ENCODE data around the gene SPAG4.

SPAG4 gene

DNA sequence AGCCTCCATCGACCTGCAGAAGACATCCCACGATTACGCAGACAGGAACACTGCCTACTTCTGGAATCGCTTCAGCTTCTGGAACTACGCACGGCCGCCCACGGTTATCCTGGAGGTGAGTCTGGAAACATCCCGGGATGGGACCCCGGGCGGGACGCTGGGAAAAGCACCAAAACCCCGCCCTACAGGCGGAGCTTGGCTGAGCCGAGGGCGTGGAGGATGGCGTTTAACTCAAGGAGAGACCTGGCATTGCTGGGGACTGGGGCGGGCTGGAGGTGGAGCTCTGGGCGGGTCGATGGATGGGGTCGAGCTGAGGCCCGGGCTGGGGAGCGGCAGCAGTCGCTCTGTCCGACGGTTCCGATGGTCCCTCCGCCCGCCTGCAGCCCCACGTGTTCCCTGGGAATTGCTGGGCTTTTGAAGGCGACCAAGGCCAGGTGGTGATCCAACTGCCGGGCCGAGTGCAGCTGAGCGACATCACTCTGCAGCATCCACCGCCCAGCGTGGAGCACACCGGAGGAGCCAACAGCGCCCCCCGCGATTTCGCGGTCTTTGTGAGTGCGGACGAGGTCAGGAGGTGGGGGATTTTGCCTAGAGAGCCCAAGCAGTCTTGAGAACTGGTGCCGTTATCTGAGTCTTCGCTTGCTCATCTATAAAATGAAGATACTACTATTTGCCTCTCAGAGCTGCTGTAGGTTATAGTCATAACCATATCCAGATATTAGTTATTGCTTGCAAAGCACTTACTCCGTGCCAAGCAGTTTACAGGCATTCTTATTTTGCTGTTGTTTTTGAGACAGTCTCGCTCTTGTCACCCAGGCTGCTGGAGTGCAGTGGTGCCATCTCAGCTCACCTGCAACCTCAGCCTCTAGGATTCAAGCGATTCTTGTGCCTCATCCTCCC lies 3.8 kb downstream of the SPAG4 start:
- no peak overlapping the region for H2AFZ ChIP-seq (ENCODE audit: low read depth, low read length)
- H3K4me3 ChIP-seq (ENCODE audit: low read length): peak overlapping the region; percentile 30

DNA sequence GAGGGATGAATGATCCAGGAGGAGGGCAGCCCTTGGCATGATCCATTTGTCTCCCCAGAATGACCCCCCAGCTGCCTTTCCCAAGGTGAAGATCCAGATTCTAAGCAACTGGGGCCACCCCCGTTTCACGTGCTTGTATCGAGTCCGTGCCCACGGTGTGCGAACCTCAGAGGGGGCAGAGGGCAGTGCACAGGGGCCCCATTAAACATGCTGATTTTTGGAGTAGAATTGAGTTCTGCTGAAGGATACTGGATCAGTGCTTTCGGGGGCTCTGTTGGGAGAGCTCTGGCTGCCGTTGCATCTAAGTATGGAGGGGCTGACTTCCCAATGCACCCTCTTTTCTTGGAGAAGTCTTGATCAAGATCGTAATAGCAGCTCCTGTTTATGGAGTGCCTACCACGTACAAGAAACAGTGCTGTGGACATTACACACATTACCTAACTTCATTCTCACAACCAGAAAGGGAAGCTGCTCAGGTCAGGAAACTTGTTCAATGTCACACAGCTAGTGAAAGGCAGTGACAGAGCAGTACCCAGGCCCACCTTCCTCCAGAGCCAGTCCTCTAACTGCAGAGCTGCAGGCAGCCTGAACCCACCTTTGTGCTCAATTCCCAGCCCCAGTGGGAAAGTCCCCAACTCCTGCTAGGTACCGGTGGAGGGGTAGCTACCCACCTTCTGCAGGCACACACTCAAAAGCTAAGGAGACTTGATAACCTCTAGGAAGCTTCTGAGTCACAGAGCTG lies 5.4 kb downstream of the SPAG4 start:
- Histone ChIP-seq H3K4me3 (ENCODE audit: low read length) (no peak overlapping the region), H2AFZ (ENCODE audit: low read depth, low read length) (no peak overlapping the region), H3K9me3 (ENCODE audit: low read length) (no peaks in the 10 kb centered on the region), H3K36me3 (ENCODE audit: insufficient read depth, low read length) (peaks cover 15% of the 10 kb centered on the region), H3K27me3 (ENCODE audit: insufficient read depth, low read length) (no peaks in the 10 kb centered on the region), H3K4me1 (ENCODE audit: insufficient read depth, low read length) (peaks cover 12% of the 10 kb centered on the region)

More for the DNA sequence above, 3.8 kb downstream of the SPAG4 start:
- Histone ChIP-seq H3K9me3 (ENCODE audit: low read length) (no peaks in the 10 kb centered on the region), H3K36me3 (ENCODE audit: insufficient read depth, low read length) (peaks cover 6% of the 10 kb centered on the region), H3K27me3 (ENCODE audit: insufficient read depth, low read length) (no peaks in the 10 kb centered on the region), H3K4me1 (ENCODE audit: insufficient read depth, low read length) (peaks cover 12% of the 10 kb centered on the region)

DNA sequence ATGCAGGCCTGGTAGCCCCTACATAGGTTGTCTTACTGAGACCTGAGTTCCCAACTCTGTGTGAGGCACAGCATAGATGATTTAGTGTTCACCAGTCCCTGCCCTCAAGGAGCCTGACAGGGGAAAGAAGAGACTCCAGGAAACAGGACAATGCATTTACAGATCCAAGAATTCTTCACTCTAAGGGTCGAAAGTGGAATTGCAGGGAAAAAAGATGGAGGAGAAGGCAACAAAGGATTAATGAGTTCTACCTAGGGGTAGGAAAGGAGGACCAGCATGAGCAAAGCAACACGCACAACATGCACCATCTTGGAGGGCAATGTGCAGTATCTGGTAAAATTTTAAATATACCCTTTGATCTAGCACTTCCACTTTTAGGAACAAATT lies 5.9 kb downstream of the SPAG4 start:
- Histone ChIP-seq H2AFZ (ENCODE audit: low read depth, low read length) (no peak overlapping the region), H3K36me3 (ENCODE audit: insufficient read depth, low read length) (peaks cover 21% of the 10 kb centered on the region), H3K4me3 (ENCODE audit: low read length) (no peak overlapping the region), H3K4me1 (ENCODE audit: insufficient read depth, low read length) (peaks cover 12% of the 10 kb centered on the region), H3K27me3 (ENCODE audit: insufficient read depth, low read length) (no peaks in the 10 kb centered on the region), H3K9me3 (ENCODE audit: low read length) (no peaks in the 10 kb centered on the region)

DNA sequence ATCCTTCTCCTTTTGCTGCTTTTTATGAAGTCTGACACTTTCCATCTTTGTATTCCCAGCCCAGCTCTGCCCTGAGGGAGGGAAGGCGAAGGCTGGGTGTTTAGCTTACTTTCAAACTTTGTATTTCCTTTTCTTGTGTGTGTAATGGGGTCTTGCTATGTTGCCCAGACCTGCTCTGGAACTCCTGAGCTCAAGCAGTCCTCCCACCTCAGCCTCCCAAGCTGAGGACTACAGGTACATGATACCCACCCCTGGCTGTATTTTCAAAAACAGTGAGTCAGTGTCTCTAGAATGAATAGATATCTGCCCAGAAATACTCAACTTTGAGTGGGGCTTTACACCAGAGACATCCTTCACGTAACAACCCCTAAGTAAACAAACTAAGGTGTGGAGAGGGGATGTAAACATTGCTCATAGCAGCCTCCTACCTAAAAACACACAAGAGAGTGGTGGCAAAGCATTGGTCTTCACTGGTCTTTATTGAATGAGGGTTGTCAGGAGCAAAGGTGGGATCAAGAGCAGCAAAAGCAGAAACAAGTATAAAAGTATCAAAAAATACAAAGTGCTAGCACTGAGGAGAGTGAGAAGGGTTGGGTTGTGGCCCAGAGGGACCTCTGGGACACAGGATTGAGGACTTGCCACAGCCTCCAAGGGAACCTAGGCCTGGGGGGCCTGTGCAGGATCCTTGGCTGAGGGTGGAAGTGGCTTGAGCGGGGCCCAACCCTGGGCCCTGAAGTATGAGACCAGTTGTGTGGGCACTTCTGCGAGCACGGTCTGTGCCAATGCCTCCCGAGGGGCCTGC lies 10.2 kb downstream of the SPAG4 start:
- no peaks in the 10 kb centered on the region for H3K27me3 ChIP-seq (ENCODE audit: insufficient read depth, low read length)
- H3K4me1 ChIP-seq (ENCODE audit: insufficient read depth, low read length): no peaks in the 10 kb centered on the region
- peaks cover 53% of the 10 kb centered on the region for H3K36me3 ChIP-seq (ENCODE audit: insufficient read depth, low read length)
- no peaks in the 10 kb centered on the region for H3K9me3 ChIP-seq (ENCODE audit: low read length)
- H2AFZ ChIP-seq (ENCODE audit: low read depth, low read length): no peak overlapping the region
- H3K4me3 ChIP-seq (ENCODE audit: low read length): no peak overlapping the region

DNA sequence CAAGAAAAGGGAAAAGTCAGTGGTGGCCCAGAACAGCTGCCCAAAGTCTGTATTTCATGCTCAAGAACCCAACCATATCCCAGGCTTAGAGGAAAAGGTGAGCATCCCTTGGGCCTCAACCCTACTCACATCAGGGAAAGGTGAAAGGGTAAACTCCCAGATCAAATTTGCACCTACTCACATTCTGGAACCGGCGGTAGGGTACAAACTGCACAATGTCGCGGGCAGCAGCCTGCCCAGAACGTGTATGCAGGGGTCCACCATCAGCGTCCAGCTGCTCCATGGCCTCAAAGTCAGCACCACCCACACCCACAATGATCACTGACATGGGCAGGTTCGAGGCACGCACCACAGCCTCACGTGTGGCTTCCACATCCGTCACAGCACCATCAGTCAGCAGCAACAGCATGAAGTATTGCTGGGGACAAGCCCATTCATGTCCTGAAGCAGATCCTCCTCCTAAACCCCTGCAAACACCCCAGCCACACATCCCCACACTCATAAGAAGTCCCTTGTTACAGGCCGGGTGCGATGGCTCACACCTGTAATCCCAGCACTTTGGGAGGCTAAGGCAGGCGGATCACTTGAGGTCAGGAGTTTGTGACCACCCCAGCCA lies 10.9 kb downstream of the SPAG4 start:
- Histone ChIP-seq H3K4me3 (ENCODE audit: low read length) (no peak overlapping the region), H3K4me1 (ENCODE audit: insufficient read depth, low read length) (no peaks in the 10 kb centered on the region), H2AFZ (ENCODE audit: low read depth, low read length) (no peak overlapping the region), H3K36me3 (ENCODE audit: insufficient read depth, low read length) (peaks cover 55% of the 10 kb centered on the region), H3K9me3 (ENCODE audit: low read length) (no peaks in the 10 kb centered on the region), H3K27me3 (ENCODE audit: insufficient read depth, low read length) (no peaks in the 10 kb centered on the region)

DNA sequence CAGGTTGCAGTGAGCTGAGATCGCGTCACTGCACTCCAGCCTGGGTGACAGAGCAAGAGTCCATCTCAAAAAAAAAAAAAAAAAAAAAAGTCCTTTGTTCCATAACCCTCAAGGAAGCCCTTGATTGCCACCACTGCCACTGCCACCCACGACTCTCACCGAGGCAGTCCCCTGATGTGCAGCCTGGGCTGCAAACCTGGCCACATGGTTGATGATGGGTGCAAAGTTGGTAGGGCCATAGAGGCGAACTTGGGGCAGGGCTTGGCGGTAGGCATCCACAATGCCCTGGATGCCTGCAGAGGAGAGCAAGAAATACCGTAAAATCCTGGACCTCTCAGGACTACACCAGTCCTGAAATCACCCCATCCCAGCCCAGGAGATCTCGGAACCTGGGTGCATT lies 11.5 kb downstream of the SPAG4 start:
- no peaks in the 10 kb centered on the region for H3K4me1 ChIP-seq (ENCODE audit: insufficient read depth, low read length)
- H3K36me3 ChIP-seq (ENCODE audit: insufficient read depth, low read length): peaks cover 59% of the 10 kb centered on the region
- no peaks in the 10 kb centered on the region for H3K9me3 ChIP-seq (ENCODE audit: low read length)

DNA sequence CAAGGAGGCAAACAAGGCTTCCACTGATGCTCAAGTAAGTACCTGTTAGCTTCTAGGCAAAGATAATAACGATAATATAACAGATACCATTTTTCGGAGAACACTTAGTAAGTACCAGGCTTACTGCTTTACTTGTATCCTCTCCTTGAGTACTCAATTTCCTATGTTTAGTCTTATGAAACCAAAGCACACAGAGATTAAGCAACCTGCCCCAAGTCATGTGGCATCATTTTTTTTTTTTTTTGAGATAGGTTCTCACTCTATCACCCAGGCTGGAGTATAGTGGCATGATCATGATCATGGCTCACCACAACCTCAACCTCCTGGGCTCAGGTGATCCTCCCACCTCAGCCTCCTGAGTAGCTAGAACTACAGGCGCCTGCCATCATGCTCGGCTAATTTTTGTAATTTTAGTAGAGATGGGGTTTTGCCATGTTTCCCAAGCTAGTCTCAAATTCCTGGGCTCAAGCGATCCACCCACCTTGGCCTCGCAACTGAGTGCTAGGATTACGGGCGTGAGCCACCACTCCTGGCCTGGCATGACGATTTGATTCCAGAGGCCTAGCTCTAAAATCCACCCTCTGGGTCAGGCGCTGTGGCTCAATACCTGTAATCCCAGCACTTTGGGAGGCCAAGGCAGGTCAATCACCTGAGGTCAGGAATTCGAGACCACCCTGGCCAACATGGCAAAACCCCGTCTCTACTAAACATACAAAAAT lies 14.0 kb downstream of the SPAG4 start:
- Histone ChIP-seq H3K9me3 (ENCODE audit: low read length) (no peaks in the 10 kb centered on the region), H3K4me3 (ENCODE audit: low read length) (no peak overlapping the region), H3K36me3 (ENCODE audit: insufficient read depth, low read length) (peaks cover 68% of the 10 kb centered on the region), H2AFZ (ENCODE audit: low read depth, low read length) (no peak overlapping the region), H3K4me1 (ENCODE audit: insufficient read depth, low read length) (no peaks in the 10 kb centered on the region), H3K27me3 (ENCODE audit: insufficient read depth, low read length) (no peaks in the 10 kb centered on the region)

More for the DNA sequence above, 11.5 kb downstream of the SPAG4 start:
- H3K27me3 ChIP-seq (ENCODE audit: insufficient read depth, low read length): no peaks in the 10 kb centered on the region
- H2AFZ ChIP-seq (ENCODE audit: low read depth, low read length): no peak overlapping the region
- H3K4me3 ChIP-seq (ENCODE audit: low read length): no peak overlapping the region

DNA sequence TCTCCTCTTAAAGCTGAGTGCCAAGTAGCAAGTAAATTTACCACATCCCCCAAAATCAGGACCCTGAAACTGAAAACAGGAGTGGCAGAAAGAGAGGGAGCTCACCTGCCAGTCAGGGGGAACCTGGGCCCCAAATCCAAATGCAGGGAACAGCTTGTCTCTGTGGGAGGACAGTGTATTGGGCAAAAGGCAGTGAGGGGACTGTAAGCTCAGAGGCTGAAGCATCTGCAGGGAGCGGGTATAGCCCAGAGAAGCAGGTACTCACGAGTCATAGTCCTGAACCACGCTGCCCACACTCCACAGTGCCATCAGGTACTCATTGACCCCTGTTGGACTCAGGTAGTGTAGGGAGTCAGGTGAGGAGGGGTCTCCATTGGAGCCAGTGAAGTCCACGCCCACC lies 15.0 kb downstream of the SPAG4 start:
- H3K4me1 ChIP-seq (ENCODE audit: insufficient read depth, low read length): no peaks in the 10 kb centered on the region
- no peak overlapping the region for H2AFZ ChIP-seq (ENCODE audit: low read depth, low read length)
- H3K4me3 ChIP-seq (ENCODE audit: low read length): no peak overlapping the region
- no peaks in the 10 kb centered on the region for H3K27me3 ChIP-seq (ENCODE audit: insufficient read depth, low read length)
- H3K36me3 ChIP-seq (ENCODE audit: insufficient read depth, low read length): peaks cover 62% of the 10 kb centered on the region
- H3K9me3 ChIP-seq (ENCODE audit: low read length): no peaks in the 10 kb centered on the region

DNA sequence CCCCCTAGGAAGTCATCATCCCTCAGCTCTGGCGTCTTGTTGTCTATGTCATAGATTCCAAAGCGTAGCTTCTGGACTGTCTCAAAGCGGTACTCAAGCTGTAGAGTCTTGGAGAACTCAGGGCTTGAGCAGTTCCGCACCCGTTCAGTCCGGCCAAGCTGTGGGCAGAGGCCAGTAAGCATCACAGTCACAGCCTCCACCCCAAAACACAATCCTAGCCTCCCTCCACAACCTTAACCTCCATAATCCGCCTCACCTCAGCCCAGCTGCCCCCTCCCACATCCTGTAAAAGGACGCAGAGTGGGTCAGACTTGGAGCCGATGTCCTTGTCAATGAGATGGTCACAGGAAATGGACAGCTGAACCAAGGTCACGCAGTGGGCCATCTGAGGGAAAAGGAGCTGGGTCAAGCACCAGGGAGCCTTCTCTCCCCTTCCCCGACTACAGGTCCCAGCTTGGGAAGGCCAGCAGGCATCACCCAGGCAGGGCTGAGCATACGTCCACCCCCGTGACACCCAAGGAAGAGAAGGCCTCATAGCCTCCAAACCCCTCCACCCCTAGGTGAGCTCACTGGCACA lies 17.0 kb downstream of the SPAG4 start:
- no peaks in the 10 kb centered on the region for H3K9me3 ChIP-seq (ENCODE audit: low read length)
- no peaks in the 10 kb centered on the region for H3K4me1 ChIP-seq (ENCODE audit: insufficient read depth, low read length)
- H3K4me3 ChIP-seq (ENCODE audit: low read length): no peak overlapping the region
- no peak overlapping the region for H2AFZ ChIP-seq (ENCODE audit: low read depth, low read length)
- H3K36me3 ChIP-seq (ENCODE audit: insufficient read depth, low read length): peaks cover 45% of the 10 kb centered on the region
- no peaks in the 10 kb centered on the region for H3K27me3 ChIP-seq (ENCODE audit: insufficient read depth, low read length)

DNA sequence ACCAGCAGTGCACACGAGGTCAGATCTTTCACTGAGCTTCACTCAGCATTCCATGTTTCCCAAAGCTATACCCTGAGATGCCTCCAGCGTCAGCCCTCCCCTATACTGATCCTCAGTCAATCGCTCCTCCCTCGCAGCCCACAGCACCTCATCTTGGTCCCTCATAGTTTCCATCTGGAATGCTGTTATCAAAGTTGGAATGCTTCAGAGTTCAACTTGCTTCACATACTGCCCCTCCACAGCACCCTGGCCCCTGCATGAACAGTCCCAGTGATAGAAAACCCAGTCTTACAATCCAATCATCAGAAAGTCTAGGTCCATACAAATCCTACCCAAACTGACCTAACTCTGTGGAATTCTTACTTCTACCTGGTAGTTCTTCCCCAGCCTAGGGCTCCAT lies 20.0 kb downstream of the SPAG4 start:
- Histone ChIP-seq H3K4me3 (ENCODE audit: low read length) (no peak overlapping the region), H3K27me3 (ENCODE audit: insufficient read depth, low read length) (no peaks in the 10 kb centered on the region), H3K9me3 (ENCODE audit: low read length) (no peaks in the 10 kb centered on the region), H3K4me1 (ENCODE audit: insufficient read depth, low read length) (no peaks in the 10 kb centered on the region), H3K36me3 (ENCODE audit: insufficient read depth, low read length) (peaks cover 22% of the 10 kb centered on the region), H2AFZ (ENCODE audit: low read depth, low read length) (no peak overlapping the region)

DNA sequence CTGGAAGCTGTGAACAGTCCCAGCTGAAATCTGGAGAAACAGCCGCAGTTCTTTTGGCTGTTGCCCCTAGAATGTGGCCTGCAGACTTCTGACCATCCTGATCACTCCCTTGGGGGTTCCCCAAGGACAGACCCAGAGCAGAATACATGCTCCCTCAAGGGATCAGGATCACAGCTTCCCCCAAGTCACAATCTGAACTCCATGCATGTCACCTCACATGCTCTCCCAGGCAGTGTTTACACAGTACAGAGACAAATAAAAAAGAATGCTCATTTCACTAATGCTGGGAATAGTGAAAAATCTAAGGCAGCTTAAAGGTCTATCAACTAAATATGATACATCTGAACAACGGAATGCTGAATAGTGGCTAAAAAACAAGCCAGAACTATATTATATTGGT lies 20.5 kb downstream of the SPAG4 start:
- Histone ChIP-seq H3K36me3 (ENCODE audit: insufficient read depth, low read length) (peaks cover 18% of the 10 kb centered on the region), H3K27me3 (ENCODE audit: insufficient read depth, low read length) (no peaks in the 10 kb centered on the region), H3K4me1 (ENCODE audit: insufficient read depth, low read length) (no peaks in the 10 kb centered on the region), H3K4me3 (ENCODE audit: low read length) (no peak overlapping the region), H2AFZ (ENCODE audit: low read depth, low read length) (no peak overlapping the region), H3K9me3 (ENCODE audit: low read length) (no peaks in the 10 kb centered on the region)

DNA sequence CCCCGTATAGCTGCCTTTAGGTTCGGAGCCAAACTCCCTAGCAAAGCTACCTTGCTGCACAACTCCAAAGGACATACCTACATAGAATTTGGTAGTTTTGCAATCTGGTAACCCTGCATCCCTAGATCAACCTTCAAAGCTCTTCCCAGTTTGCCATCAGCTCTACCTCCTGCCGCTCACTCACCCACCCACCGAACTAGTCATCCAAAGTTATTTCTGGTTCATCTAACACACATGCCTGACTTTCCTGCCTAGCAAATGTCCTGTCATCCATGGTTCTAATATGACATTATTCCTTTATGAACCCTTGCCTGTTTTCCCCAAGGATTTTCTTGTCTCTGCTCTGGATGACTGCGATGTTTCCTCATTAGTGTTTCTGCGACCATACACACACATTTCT lies 21.6 kb downstream of the SPAG4 start:
- Histone ChIP-seq H3K4me1 (ENCODE audit: insufficient read depth, low read length) (no peaks in the 10 kb centered on the region), H3K4me3 (ENCODE audit: low read length) (no peak overlapping the region), H3K27me3 (ENCODE audit: insufficient read depth, low read length) (no peaks in the 10 kb centered on the region), H2AFZ (ENCODE audit: low read depth, low read length) (no peak overlapping the region), H3K9me3 (ENCODE audit: low read length) (no peaks in the 10 kb centered on the region), H3K36me3 (ENCODE audit: insufficient read depth, low read length) (peaks cover 7% of the 10 kb centered on the region)
